ENCODE data around the gene DNAJC27. TPM values are rescaled to one million over a fixed set of nuclear protein-coding genes. Genes with fewer than 3 reads are reported as not detected.

DNAJC27 gene
- total RNA-seq, 1 experiment from 2014 or later: 5.1 TPM

GRCh38 chr2:24972315-24972961 is 683 bp upstream of the DNAJC27 start:
- peak overlapping the region; percentile 90 for H3K4me3 Mint-ChIP-seq (ENCODE audit: unreplicated experiment)
- H3K4me1 Mint-ChIP-seq (ENCODE audit: low read depth, unreplicated experiment): no peaks in the 10 kb centered on the region
- Histone ChIP-seq H3K36me3 (ENCODE audit: control insufficient read depth, insufficient read depth, low read length) (no peaks in the 10 kb centered on the region), H3K27me3 (replicated peaks; ENCODE audit: control insufficient read depth, insufficient read depth, low read length) (no peaks in the 10 kb centered on the region), H3K4me3 (ENCODE audit: low read depth, low read length) (peak overlapping the region; percentile 55), H3K4me1 (no peaks in the 10 kb centered on the region), H3K9me3 (no peaks in the 10 kb centered on the region)
- POLR2A ChIA-PET: no interaction called here
- DNase-seq: peak; percentile 38 to 44
- TSS peak; percentile 92 for BruUV-seq (replicated peaks)
- TF ChIP-seq CTCF (IDR thresholded peaks at IDR 0.05; ENCODE audit: insufficient read depth in 1 of 2, low read depth in 1 of 2, low read length in 1 of 2, severe bottlenecking in 1 of 2, unreplicated experiment in 1 of 2): no peak
- peaks cover 17% of the 10 kb centered on the region for H3K36me3 Mint-ChIP-seq (ENCODE audit: insufficient read depth, unreplicated experiment)
- no peaks in the 10 kb centered on the region for H3K27me3 Mint-ChIP-seq (ENCODE audit: insufficient read depth, unreplicated experiment)
- CTCF ChIA-PET: interaction anchor here (1.0 to 1.9 kb wide), 3 partner anchors 69 to 160 kb away, joined by 4 to 10 read pairs (median 6); partner anchors contain the start of gene EFR3B
- intact Hi-C loops (cut with micrococcal nuclease; ENCODE audit: unreplicated experiment): loop anchor here (2.0 kb wide), 1 partner anchor 52 kb away; the partner anchor contains the start of gene ADCY3
- no peaks in the 10 kb centered on the region for H3K9me3 Mint-ChIP-seq (ENCODE audit: unreplicated experiment)
- H3K27ac Mint-ChIP-seq (ENCODE audit: unreplicated experiment): peak overlapping the region; percentile 98

- no peaks in the 10 kb centered on the region for H3K4me1 Mint-ChIP-seq (ENCODE audit: low read depth, unreplicated experiment)
- no peaks in the 10 kb centered on the region for H3K27me3 Mint-ChIP-seq (ENCODE audit: insufficient read depth, unreplicated experiment)
- DNase-seq: peak in 1 of 2 experiments; percentile 36
- Histone ChIP-seq H3K4me1 (no peaks in the 10 kb centered on the region), H3K4me3 (ENCODE audit: low read depth, low read length) (peak overlapping the region; percentile 55), H3K9me3 (no peaks in the 10 kb centered on the region), H3K27me3 (replicated peaks; ENCODE audit: control insufficient read depth, insufficient read depth, low read length) (no peaks in the 10 kb centered on the region), H3K36me3 (ENCODE audit: control insufficient read depth, insufficient read depth, low read length) (no peaks in the 10 kb centered on the region)
- POLR2A ChIA-PET: no interaction called here
- intact Hi-C loops (cut with micrococcal nuclease; ENCODE audit: unreplicated experiment): loop anchor here (1.0 kb wide), 1 partner anchor 71 kb away; the partner anchor contains the start of gene EFR3B
- H3K4me3 Mint-ChIP-seq (ENCODE audit: unreplicated experiment): peak overlapping the region; percentile 90
- no peaks in the 10 kb centered on the region for H3K9me3 Mint-ChIP-seq (ENCODE audit: unreplicated experiment)
- H3K36me3 Mint-ChIP-seq (ENCODE audit: insufficient read depth, unreplicated experiment): peaks cover 17% of the 10 kb centered on the region
- no peak for TF ChIP-seq CTCF (IDR thresholded peaks at IDR 0.05; ENCODE audit: insufficient read depth in 1 of 2, low read depth in 1 of 2, low read length in 1 of 2, severe bottlenecking in 1 of 2, unreplicated experiment in 1 of 2)
- H3K27ac Mint-ChIP-seq (ENCODE audit: unreplicated experiment): peak overlapping the region; percentile 98
- no TSS peak for BruUV-seq (replicated peaks)
- CTCF ChIA-PET: no interaction called here
These were observed 544 bp downstream of the DNAJC27 start for GRCh38 chr2:24971286-24971535.

GRCh38 chr2:24970483-24971285 is 1.1 kb downstream of the DNAJC27 start:
- CTCF ChIA-PET: interaction anchor here (0.7 kb wide), 1 partner anchor 377 kb away, joined by 6 read pairs; no protein-coding TSS in a partner anchor
- Histone ChIP-seq H3K4me3 (ENCODE audit: low read depth, low read length) (peak overlapping the region; percentile 55), H3K36me3 (ENCODE audit: control insufficient read depth, insufficient read depth, low read length) (no peaks in the 10 kb centered on the region), H3K4me1 (no peaks in the 10 kb centered on the region), H3K9me3 (no peaks in the 10 kb centered on the region), H3K27me3 (replicated peaks; ENCODE audit: control insufficient read depth, insufficient read depth, low read length) (no peaks in the 10 kb centered on the region)
- H3K9me3 Mint-ChIP-seq (ENCODE audit: unreplicated experiment): no peaks in the 10 kb centered on the region
- intact Hi-C loops (cut with micrococcal nuclease; ENCODE audit: unreplicated experiment): loop anchor here (1.0 kb wide), 1 partner anchor 72 kb away; the partner anchor contains the start of gene EFR3B
- no peak for DNase-seq
- H3K36me3 Mint-ChIP-seq (ENCODE audit: insufficient read depth, unreplicated experiment): peaks cover 17% of the 10 kb centered on the region
- no peaks in the 10 kb centered on the region for H3K4me1 Mint-ChIP-seq (ENCODE audit: low read depth, unreplicated experiment)
- BruUV-seq (replicated peaks): TSS peak; percentile 70
- no peaks in the 10 kb centered on the region for H3K27me3 Mint-ChIP-seq (ENCODE audit: insufficient read depth, unreplicated experiment)
- TF ChIP-seq CTCF (IDR thresholded peaks at IDR 0.05; ENCODE audit: insufficient read depth in 1 of 2, low read depth in 1 of 2, low read length in 1 of 2, severe bottlenecking in 1 of 2, unreplicated experiment in 1 of 2): no peak
- peak overlapping the region; percentile 98 for H3K27ac Mint-ChIP-seq (ENCODE audit: unreplicated experiment)
- POLR2A ChIA-PET: interaction anchor here (0.6 to 0.7 kb wide), 2 partner anchors 9 to 15 kb away, joined by 3 to 4 read pairs; no protein-coding TSS in a partner anchor
- H3K4me3 Mint-ChIP-seq (ENCODE audit: unreplicated experiment): peak overlapping the region; percentile 90

Data from Caco-2 (cell line).